Dermis blood vessel endothelial cell (primary cell): ENCODE measurements around the gene ULBP1. TPM values are rescaled to one million over a fixed set of nuclear protein-coding genes. Genes with fewer than 3 reads are reported as not detected.
"Not testable (repeated sequence)": the region's sequence is repeated elsewhere in the genome, so short reads cannot be mapped to it uniquely, and the experiment has no call there.

ENCODE experiments used
- DNase-seq: peaks from one replicate; pipeline ENCODE4 v3.0.0; 2010
- total RNA-seq: library from RNA; depleted of rRNA; stranded (reverse); fragments of >200 nt; gene quantifications from 2 replicates; pipeline ENCODE4 v1.2.3, GENCODE V29; 2014

The ULBP1 gene
- total RNA-seq, 1 donor from 2014 or later: 0.17 TPM

- DNase-seq: no peak
Observed at GRCh38 chr6:149933461-149933860, 30.3 kb upstream of the ULBP1 start.

DNA sequence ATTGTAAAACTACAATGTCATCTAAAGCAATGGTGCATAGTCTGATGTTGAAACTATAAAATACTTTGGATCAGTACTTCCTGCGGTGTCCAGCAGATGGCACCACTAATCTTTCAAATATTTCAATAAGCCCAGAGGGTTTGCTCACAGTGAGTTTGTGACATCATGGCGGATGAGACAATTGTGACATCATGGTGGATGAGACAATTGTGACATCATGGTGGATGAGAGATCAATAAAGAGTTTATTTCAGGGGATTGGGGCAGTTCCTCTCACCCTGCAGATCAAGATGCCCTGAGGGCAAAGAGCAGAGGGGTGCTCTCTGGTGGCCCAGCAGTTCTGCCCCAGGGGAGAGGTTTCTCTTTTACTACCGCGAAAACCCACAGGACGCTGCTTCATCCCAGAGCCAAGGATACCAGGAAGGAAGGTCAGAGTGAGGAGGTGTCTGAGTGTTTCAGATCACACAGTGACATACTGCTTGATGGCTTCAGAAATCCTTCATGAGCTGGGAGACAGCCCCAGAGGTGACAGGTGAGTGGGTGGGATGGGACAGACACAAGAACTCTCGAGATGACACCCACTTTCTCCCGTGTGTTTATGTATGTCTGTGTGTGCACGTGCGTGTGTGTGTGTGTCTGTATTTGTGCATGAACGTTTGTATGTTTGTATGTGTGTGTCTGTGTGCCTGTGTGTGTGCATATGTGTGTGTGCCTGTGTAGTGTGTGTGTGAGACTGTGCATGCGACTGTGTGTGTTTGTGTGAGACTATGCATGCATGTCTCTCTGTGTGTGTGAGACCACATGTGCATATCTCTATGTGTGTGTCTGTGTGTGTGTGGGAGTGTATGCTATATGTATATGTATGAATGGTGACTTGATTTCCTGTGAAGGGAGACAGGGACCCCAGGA lies 29.2 kb upstream of the ULBP1 start:
- DNase-seq: peak; percentile 86

GRCh38 chr6:149935246-149935645 lies 28.5 kb upstream of the ULBP1 start:
- DNase-seq: no peak

DNA sequence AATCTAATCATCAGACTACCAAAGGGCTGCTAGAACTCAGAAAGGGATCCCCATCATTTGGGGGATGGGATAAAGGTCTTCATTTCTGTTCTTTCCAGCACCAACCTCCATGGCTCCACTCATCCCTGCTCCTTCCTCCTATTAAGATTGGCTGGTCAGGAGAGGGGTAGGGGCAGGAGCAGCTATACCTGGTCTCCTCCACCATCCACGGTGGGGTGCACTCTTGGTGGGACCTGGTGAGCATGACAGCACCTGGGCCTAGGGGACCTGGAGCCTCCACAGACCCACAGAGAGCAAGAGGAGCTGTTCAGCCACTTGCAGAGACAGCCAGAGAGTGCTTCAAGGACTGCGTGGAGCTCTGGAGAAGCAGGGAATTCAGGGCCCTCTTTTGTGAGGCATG lies 28.1 kb upstream of the ULBP1 start:
- DNase-seq: no peak

GRCh38 chr6:149936743-149937142 lies 27.0 kb upstream of the ULBP1 start:
- DNase-seq: no peak

DNA sequence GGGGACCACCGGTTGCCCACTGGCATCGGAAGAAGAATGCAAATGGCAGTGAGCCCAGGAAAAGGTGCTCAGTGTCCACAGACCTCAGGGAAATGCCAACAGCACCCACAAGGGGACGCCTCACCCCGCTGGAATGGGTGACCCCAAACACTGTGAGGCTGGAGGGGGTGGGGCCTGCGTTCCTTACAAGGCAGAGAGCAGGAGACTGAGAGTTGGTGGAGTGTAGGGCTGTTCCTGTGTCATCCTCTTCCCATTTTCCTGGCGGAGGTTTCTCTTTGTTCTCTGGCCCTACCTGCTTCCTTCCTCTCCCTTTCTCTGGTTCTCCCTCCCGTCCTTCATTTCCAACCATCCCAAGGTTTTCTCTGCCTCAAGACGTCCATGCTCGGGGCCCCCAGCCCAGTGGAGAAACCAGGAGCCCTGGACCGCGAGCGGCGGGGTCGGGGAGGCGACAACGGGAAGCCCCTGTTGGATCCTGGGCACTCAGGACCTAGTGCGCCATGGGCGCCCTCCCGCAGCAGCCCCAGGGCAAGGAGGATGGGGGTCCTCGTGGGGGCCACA lies 25.7 kb upstream of the ULBP1 start:
- DNase-seq: not testable (repeated sequence)

DNA sequence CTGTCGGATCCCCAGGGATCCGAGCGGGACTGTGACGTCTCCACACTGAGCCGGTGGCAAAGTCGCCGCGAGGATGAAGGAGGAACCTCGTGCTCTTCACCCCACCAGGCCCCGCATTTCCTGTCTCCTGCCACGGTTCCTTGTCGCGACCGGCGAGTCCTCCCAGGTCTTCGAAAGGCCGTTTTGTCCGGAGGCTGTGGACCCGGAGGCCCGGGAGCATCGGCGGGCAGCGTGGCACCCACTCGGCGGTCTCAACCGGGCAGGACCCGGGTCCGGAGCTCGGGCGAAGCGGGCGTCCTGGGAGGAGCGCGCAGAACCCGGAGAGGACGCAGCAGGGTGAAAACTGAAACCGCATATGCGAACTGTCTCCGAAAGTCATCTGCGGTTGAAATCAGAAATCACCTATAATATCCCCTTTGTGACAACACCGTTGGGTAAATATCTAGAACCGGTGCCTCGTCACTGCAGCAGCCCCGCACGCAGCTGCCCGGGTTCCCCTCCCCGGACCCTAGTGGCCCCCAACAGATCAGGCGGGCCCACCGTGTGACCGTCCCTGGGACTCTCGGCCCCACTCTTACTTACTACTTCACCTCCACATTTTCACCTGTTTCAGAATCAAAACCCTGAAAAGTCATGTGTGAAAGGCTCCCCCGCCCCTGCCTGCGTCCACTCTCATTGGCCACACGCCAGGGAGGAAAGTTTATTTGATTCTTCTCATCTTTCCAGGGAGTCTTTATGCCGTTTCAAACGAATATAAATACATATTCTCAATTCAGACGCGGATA lies 25.0 kb upstream of the ULBP1 start:
- no peak for DNase-seq

- no peak for DNase-seq
Observed at GRCh38 chr6:149939356-149939648, 24.4 kb upstream of the ULBP1 start.

DNA sequence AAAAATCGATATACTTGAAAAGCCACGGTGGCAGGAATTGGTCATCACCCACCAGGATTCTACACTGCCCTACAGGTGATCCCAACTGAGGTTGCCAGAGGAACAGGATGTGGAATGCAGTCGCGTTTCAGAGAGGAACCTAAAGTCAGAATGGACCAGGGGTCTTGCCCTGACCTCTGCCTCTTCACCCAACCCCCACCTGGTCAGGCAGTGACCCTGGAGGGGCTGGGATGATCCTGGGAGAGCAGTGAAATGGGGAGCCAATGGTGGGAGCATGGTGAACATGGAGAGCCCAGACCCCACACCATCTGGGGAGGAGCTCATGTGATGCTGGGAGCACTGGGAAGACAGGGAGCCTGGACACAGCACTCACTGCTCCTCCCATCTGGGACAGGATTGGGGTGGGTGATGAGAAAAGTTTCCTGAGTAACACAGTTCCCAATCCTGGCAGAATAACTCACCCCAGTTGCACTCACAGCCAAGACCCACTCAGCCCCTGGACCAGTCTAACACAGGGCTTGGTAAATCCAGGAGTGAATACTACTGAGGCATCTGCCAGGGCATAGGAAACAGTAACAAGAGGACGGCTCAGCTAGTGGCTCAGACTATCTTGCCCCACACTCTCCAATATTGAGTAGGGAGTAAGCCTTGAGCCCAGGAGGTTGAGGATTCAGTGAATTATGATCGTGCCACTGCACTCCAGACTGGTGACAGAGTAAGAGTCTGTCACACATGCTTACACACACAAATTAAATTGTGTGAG lies 23.7 kb upstream of the ULBP1 start:
- DNase-seq: no peak

GRCh38 chr6:149940672-149940982 lies 23.1 kb upstream of the ULBP1 start:
- DNase-seq: no peak

GRCh38 chr6:149941583-149942460 lies 21.9 kb upstream of the ULBP1 start, which contains the start of gene ULBP2:
ULBP2 (plus strand) TSS chr6:149942014; CDS start chr6:149942073, 59 bp downstream.
- DNase-seq: peak; percentile 98

GRCh38 chr6:149942461-149942829 lies 21.3 kb upstream of the ULBP1 start:
- DNase-seq: peak; percentile 27

GRCh38 chr6:149943321-149943720 lies 20.4 kb upstream of the ULBP1 start:
- not testable (repeated sequence) for DNase-seq

DNA sequence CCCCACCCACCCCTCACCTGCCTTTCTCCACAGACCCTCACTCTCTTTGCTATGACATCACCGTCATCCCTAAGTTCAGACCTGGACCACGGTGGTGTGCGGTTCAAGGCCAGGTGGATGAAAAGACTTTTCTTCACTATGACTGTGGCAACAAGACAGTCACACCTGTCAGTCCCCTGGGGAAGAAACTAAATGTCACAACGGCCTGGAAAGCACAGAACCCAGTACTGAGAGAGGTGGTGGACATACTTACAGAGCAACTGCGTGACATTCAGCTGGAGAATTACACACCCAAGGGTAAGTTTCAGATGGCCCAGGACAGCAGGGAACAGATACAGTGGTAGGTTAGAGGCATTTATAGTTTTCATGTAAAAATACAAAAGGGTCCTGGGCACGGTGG lies 18.5 kb upstream of the ULBP1 start:
- not testable (repeated sequence) for DNase-seq

GRCh38 chr6:149946631-149947030 lies 17.1 kb upstream of the ULBP1 start:
- DNase-seq: not testable (repeated sequence)

- not testable (repeated sequence) for DNase-seq
Observed at GRCh38 chr6:149947533-149947932, 16.2 kb upstream of the ULBP1 start.

DNA sequence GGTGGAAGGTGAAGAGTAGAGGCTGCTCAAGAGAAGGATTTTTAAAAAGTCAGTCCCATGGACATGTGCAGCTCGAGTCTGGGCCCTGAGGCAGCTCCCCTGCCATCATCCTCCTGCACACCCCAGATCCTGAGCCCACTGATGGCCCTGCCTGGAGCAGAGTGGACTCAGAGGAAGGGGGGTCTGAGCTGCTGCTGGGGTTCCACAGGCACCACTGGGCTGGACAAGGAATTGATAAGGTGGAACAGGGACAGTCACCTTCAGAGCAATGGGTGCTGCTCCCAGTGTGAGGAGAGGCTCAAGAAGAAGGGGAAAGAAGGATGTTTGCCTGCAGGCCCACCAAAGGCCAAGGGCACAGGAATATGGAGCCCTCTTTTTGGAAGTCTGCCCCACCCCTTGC lies 15.7 kb upstream of the ULBP1 start:
- no peak for DNase-seq

DNA sequence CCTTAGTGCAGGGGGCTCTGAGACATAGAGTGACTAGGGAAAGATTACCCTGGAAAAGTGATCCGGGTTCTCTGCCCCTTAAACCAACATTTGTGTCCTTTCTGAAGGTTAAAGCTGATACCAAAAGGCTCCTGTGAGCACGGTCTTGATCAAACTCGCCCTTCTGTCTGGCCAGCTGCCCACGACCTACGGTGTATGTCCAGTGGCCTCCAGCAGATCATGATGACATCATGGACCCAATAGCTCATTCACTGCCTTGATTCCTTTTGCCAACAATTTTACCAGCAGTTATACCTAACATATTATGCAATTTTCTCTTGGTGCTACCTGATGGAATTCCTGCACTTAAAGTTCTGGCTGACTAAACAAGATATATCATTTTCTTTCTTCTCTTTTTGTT lies 15.1 kb upstream of the ULBP1 start:
- no peak for DNase-seq

- no peak for DNase-seq
Observed at GRCh38 chr6:149950423-149950822, 13.3 kb upstream of the ULBP1 start.

DNA sequence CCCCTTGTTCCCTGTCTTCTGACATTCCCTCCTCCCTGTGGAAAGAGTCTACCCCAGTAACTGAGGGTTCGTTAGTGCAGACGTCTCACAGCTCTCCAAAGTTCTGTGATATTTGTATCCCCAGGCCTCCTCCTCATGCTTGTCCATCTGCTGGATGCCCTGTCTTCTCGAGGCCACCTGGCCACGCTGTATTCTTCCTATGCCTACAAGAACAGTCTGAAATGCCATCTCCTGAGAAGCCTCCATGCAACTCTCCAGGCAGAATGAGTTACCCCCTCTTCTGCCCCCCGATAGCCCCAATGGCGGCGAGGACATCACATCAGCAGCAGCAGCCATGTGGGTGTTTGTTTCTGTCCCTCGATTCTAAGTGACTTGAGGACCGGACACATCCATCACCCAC lies 12.6 kb upstream of the ULBP1 start:
- no peak for DNase-seq

GRCh38 chr6:149951626-149952025 lies 12.1 kb upstream of the ULBP1 start:
- DNase-seq: no peak

DNA sequence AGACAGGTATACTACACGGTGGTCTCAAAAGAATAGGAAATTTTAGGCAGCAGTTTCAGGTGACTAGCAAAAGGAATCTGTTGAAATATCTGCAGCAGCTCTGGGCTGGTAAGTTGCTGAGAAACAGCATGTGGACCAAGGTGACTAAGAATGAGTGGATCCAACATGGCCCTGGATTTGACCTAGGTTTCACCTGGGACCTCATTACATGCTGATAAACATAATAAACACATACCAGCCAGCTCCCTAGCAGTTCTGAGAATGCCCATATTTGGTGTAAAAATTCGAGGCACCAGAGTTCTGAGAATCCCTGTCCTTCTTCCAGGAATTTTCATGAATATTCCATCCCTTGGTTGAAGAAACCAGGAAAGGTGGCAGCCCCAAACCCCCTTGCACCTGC lies 10.4 kb upstream of the ULBP1 start:
- not testable (repeated sequence) for DNase-seq
